GM13976 (cell line): ENCODE measurements around the gene PLCH1.

Experiments used
- DNase-seq: peaks from one replicate; pipeline ENCODE4 v3.0.0; 2012; ENCODE audit warnings: low spot score
- in situ Hi-C: fragments of 300-500 bp; cut with MboI; formaldehyde crosslinking; loops from one replicate; pipeline ENCODE4 v1.12.0; 2022; ENCODE audit warnings: low sequenced_read_pairs, mixed read lengths, inconsistent platforms; ENCODE audit not compliant: unreplicated experiment
- TF ChIP-seq, protein P1 (sequence below): IDR thresholded peaks from 2 replicates; pipeline ENCODE4 v1.5.1; 2012; ENCODE audit warnings: borderline replicate concordance, mild to moderate bottlenecking; ENCODE audit not compliant: insufficient read depth; ENCODE audit errors: extremely low read depth, missing control alignments, control extremely low read depth

The PLCH1 gene

DNA sequence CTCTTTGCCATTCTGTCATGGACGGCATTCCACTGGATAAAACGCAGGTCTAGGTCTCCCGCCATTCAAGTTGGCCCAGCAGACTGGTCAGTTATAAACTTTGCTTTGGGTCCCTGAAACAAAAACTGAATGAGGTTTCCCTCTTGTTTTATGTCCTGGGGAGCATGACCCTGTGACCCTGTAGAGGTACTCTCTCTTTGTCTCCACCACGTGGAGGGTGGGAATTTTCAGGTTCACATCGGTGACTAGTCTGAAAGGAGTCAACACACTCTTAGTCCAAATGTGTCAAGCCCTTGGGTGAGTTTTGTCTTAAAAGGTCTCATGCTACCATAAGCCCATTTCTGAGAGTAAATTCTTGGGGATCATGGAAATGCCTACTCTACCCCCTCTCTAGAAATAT, 139.9 kb downstream of the PLCH1 start:
- in situ Hi-C loops: no loop called here
- no peak for DNase-seq
- TF ChIP-seq, protein P1, sequence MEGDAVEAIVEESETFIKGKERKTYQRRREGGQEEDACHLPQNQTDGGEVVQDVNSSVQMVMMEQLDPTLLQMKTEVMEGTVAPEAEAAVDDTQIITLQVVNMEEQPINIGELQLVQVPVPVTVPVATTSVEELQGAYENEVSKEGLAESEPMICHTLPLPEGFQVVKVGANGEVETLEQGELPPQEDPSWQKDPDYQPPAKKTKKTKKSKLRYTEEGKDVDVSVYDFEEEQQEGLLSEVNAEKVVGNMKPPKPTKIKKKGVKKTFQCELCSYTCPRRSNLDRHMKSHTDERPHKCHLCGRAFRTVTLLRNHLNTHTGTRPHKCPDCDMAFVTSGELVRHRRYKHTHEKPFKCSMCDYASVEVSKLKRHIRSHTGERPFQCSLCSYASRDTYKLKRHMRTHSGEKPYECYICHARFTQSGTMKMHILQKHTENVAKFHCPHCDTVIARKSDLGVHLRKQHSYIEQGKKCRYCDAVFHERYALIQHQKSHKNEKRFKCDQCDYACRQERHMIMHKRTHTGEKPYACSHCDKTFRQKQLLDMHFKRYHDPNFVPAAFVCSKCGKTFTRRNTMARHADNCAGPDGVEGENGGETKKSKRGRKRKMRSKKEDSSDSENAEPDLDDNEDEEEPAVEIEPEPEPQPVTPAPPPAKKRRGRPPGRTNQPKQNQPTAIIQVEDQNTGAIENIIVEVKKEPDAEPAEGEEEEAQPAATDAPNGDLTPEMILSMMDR: no peak

DNA sequence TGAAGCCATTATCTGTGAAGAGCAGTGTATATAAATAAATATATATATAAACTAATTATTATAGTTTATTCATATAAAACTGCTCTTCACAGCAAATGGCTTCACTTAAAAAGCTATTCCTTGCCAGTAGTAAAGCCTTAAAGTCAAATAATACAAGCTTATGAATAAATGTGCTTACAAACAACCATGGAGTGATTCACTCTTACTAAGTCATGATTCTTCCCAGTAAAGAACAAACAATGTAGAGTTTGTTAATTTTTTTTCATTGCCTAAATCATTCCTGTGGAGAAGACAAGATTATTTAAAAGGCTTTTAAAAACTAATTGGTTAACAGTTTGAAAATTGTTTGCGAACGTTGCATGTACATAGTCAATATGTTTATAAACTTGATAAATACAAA, 140.7 kb downstream of the PLCH1 start:
- no peak for DNase-seq
- TF ChIP-seq, protein P1: no peak
- in situ Hi-C loops: no loop called here

DNA sequence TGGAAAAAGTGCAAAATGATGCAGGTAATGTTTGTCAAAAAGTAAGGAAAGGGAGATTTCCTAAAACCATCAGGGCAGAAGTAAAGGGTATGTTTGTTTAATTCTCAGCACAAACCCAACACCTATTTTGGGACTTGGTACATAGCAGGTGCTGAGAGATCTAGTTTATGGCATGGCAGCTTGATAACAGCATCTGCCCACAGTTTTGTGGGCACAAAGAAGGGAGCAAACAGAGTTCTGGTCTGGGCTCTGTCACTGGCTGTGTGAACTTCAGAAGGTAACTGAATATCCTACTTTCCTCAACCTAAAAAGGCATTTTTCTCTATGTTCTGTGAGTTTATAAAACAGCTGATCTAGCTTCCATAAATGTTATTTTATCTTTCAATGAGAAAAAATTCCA, 141.6 kb downstream of the PLCH1 start:
- TF ChIP-seq, protein P1: no peak
- in situ Hi-C loops: no loop called here
- DNase-seq: no peak

DNA sequence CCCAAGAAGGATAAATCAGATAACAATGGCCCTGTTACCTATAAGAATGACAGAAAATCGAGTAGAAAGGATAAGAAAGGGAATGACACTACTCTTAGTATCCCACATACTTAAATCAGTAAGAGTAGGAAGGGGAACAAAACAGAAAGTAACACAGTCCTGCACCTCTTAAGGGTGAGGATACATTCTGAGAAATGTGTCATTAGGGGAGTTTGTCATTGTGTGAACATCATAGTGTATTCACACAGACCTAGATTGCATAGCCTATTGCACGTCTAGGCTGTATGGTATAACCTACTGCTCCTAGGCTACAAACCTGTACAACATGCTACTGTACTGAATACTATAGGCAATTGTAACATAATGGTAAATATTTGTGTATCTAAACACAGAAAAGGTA, 142.6 kb downstream of the PLCH1 start:
- TF ChIP-seq, protein P1: no peak
- in situ Hi-C loops: no loop called here
- DNase-seq: no peak

DNA sequence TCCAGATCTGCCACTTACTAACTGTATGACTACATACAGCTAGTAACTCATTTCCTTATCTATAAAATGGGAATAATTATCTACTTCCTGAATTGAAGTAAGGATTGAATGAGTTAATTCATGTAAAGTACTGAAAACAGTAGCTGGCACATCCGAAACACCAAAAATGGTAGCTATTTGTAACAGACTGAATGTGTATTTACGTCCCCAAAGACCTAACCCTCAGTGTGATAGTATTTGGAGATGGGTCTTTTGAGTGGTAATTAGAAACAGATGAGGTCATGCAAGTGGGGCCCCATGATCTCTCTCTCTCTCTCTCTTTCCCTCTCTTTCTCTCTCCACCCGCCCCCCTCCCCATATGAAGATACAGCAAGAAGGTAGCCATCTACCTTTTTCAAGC, 146.2 kb downstream of the PLCH1 start:
- in situ Hi-C loops: no loop called here
- TF ChIP-seq, protein P1: no peak
- no peak for DNase-seq

DNA sequence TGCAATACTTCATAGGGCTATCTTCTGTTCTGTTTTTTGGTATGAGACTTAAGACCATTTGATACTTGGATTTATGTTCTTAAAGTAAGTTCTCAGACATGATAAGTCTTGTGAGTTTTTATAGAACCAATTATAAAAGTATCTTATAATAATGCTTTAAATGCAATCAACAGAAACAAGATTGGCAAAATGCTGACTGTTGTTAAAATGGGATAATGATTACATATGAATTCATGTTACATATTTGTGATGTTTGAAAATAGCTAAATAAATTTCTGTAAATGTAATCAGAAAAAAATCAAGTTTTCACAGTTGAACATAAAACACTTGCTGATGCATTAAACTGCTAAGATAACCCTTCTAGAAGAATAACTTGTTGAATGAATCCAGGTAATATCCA, 148.3 kb downstream of the PLCH1 start:
- in situ Hi-C loops: no loop called here
- TF ChIP-seq, protein P1: no peak
- DNase-seq: no peak

DNA sequence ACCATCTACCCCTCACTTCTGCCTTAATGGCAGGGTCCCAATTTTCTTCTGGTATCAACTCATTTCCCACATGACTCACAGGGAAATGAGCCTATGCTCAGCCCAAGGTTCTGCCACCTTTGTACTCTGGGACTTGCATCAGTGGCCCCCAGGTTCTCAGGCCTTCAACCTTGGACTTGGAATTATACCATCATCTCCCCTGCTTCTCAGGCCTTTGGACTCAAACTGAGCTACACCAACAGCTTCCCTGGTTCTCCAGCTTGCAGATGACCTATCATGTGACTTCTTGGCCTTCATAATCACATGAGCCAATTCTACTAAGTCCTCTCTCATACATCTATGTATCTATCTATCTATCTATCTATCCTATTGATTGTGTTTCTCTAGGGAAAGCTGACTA, 149.5 kb downstream of the PLCH1 start:
- TF ChIP-seq, protein P1: no peak
- in situ Hi-C loops: no loop called here
- DNase-seq: no peak
